ENCODE data around the gene SETDB2. TPM values are rescaled to one million over a fixed set of nuclear protein-coding genes. Genes with fewer than 3 reads are reported as not detected.

Gene SETDB2
- total and polyA plus RNA-seq, 10 of the 15 experiments (the other 5 are each of a cell fraction or from before 2014, with no cell fraction given): 1.2 to 10.0 (median 7.4) TPM

- TF ChIP-seq POLR2AphosphoS5 (IDR thresholded peaks at IDR 0.05; ENCODE audit: low read length): no peak
- no peak for TF ChIP-seq NFYB (IDR thresholded peaks at IDR 0.05; ENCODE audit: insufficient read depth, low read depth, low read length)
- no peak for TF ChIP-seq E2F4 (IDR thresholded peaks at IDR 0.05; ENCODE audit: low read depth, low read length)
- no peak for TF ChIP-seq SREBF2 (IDR thresholded peaks at IDR 0.05; ENCODE audit: low read length)
- TF ChIP-seq ATF7 (IDR thresholded peaks at IDR 0.05; ENCODE audit: low read depth): peak; percentile 97
- no peak for TF ChIP-seq TCF12 (IDR thresholded peaks at IDR 0.05; ENCODE audit: low read depth, low read length)
- no peak for TF ChIP-seq PRDM15 (CRISPR knock-in tag; IDR thresholded peaks at IDR 0.05)
- no peak for TF ChIP-seq STAT1 (conservative IDR thresholded peaks at IDR 0.05)
- no peak for TF ChIP-seq HDAC2 (IDR thresholded peaks at IDR 0.05)
- TF ChIP-seq CREM (IDR thresholded peaks at IDR 0.05; ENCODE audit: low read depth): peak; percentile 67; the same call in 1 of the 2 replicates
- no peak for TF ChIP-seq CTCF (IDR thresholded peaks at IDR 0.05 in 2 of 3, conservative IDR thresholded peaks at IDR 0.05 in 1 of 3; ENCODE audit: control insufficient read depth in 2 of 3, extremely low read depth in 1 of 3, insufficient read depth in 1 of 3, low read depth in 3 of 3, low read length in 3 of 3)
- TF ChIP-seq NR2C1 (IDR thresholded peaks at IDR 0.05): no peak
- peak; percentile 94 for TF ChIP-seq JUNB (IDR thresholded peaks at IDR 0.05)
- no peak for TF ChIP-seq MYB (IDR thresholded peaks at IDR 0.05; ENCODE audit: borderline replicate concordance, low read depth, low read length)
- no peak for TF ChIP-seq SIX5 (IDR thresholded peaks at IDR 0.05; ENCODE audit: low read depth, low read length, severe bottlenecking)
- peak; percentile 92 for TF ChIP-seq ZNF384 (IDR thresholded peaks at IDR 0.05; ENCODE audit: borderline replicate concordance, low read depth, low read length)
- no peak for TF ChIP-seq ZNF207 (IDR thresholded peaks at IDR 0.05; ENCODE audit: borderline replicate concordance)
- no peak for TF ChIP-seq SP1 (IDR thresholded peaks at IDR 0.05; ENCODE audit: low read depth, low read length)
- no peak for TF ChIP-seq NFXL1 (IDR thresholded peaks at IDR 0.05; ENCODE audit: borderline replicate concordance)
- peak; percentile 62; the same call in 1 of the 2 replicates for TF ChIP-seq MTA3 (IDR thresholded peaks at IDR 0.05; ENCODE audit: borderline replicate concordance, low read length)
- TF ChIP-seq BACH1 (IDR thresholded peaks at IDR 0.05; ENCODE audit: borderline replicate concordance): no peak; the same call in 1 of the 2 replicates
- no peak for TF ChIP-seq ZNF274 (IDR thresholded peaks at IDR 0.05; ENCODE audit: insufficient read depth, insufficient read length)
- TF ChIP-seq CEBPB (IDR thresholded peaks at IDR 0.05; ENCODE audit: borderline replicate concordance in 1 of 2, low read depth in 2 of 2, low read length in 2 of 2): peak in 1 of 2 experiments; percentile 82; a peak in 1 of 4 replicates
- TF ChIP-seq ELK1 (IDR thresholded peaks at IDR 0.05; ENCODE audit: low read depth, low read length): no peak
- TF ChIP-seq STAT3 (IDR thresholded peaks at IDR 0.05; ENCODE audit: low read depth, low read length): no peak
Measured at GRCh38 chr13:49454388-49455006, 10.4 kb downstream of the SETDB2 start (continued).

Data from GM12878 (cell line).